Measurements from ENCODE around the gene PTS. TPM values are rescaled to one million over a fixed set of nuclear protein-coding genes. Genes with fewer than 3 reads are reported as not detected.

PTS gene
- total RNA-seq, 2 donors from 2014 or later, result 24.4 to 28.7 TPM

DNA sequence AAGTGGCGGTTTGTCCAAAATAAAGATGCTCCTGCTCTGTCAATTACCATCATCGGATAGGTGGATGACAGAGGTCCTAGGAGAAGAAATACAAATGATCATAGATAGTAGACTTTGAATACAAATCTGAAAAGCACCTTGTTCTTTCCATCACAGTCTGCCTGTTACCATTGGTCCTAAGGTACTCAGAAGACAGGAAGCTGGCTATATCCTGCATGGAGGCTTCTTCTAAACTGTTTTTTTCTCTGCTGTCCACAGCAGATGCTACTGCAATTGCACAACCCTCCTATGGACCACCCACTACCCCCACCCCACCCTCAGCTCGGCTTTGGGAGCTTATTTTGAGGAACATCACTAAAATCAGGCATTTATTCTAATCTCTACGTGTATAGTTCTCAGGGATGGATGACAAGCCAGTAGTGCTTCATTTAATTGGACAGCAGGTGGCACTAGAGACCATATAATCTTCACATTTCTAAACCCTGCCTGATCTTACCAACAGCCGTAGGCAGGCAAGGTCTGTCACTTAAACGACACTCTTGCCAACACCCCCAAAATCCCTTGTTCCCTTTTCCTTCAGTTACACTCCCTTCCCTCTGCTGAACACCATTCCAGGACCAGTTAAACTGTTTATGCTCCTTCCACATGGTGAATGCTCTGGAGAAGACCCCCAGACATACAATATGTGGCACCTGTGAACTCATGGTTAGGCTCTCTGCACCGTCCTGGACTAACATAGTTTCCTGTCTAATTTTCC, 6.6 kb upstream of the PTS start:
- WGBS, result 33% methylated on average over 7 of the region's 7 CpGs
- intact Hi-C loops (cut with DNase I), result loop anchor here (2.0 to 10.0 kb wide), 2 partner anchors 61 to 1065 kb away; no protein-coding TSS in a partner anchor
- DNase-seq (ENCODE audit: low spot score), result peak; percentile 58
- Histone ChIP-seq H3K27me3 (replicated peaks; ENCODE audit: insufficient read depth) (no peaks in the 10 kb centered on the region), H3K4me3 (no peak overlapping the region), H3K36me3 (no peaks in the 10 kb centered on the region), H3K9me3 (no peaks in the 10 kb centered on the region), H3K4me1 (replicated peaks) (no peaks in the 10 kb centered on the region), H3K27ac (no peak overlapping the region)
- no peak for TF ChIP-seq POLR2A (IDR thresholded peaks at IDR 0.05)
- TF ChIP-seq POLR2AphosphoS5 (IDR thresholded peaks at IDR 0.05), result peak; percentile 41
- TF ChIP-seq, protein P1, sequence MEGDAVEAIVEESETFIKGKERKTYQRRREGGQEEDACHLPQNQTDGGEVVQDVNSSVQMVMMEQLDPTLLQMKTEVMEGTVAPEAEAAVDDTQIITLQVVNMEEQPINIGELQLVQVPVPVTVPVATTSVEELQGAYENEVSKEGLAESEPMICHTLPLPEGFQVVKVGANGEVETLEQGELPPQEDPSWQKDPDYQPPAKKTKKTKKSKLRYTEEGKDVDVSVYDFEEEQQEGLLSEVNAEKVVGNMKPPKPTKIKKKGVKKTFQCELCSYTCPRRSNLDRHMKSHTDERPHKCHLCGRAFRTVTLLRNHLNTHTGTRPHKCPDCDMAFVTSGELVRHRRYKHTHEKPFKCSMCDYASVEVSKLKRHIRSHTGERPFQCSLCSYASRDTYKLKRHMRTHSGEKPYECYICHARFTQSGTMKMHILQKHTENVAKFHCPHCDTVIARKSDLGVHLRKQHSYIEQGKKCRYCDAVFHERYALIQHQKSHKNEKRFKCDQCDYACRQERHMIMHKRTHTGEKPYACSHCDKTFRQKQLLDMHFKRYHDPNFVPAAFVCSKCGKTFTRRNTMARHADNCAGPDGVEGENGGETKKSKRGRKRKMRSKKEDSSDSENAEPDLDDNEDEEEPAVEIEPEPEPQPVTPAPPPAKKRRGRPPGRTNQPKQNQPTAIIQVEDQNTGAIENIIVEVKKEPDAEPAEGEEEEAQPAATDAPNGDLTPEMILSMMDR (IDR thresholded peaks at IDR 0.05), result peak; percentile 22 to 91 (median 86)

DNA sequence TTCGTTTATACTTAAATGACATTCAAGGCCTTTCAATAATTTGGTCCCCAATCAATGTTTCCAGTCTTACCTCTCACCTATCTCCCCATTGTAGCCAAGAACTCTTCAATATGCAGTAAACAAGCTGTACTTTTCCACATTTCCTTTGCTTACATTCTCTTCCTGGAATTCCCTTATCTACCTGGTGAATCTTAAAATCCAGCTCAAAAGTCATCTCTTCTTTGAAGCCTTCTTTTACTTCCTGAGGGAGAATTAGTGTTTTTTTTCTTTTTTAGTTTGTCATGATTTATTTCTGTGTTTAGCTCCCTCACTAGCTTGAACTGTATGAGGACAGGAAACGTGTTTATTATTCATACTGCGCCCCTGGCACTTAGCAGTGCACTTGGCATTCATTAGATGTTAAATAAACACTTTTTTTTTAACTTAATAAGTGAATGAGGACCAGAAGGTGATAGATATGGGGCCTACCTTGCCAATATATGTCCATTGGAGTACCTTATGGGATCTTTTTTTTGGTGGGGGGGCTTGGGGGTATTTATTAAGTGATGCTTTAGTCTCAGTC, 4.9 kb upstream of the PTS start:
- no peak for TF ChIP-seq POLR2A (IDR thresholded peaks at IDR 0.05)
- no peak for TF ChIP-seq POLR2AphosphoS5 (IDR thresholded peaks at IDR 0.05)
- TF ChIP-seq, protein P1 (IDR thresholded peaks at IDR 0.05), result no peak
- H3K9me3 ChIP-seq, result no peaks in the 10 kb centered on the region
- intact Hi-C loops (cut with DNase I), result loop anchor here (10.0 kb wide), 1 partner anchor 1063 kb away; no protein-coding TSS in a partner anchor

DNA sequence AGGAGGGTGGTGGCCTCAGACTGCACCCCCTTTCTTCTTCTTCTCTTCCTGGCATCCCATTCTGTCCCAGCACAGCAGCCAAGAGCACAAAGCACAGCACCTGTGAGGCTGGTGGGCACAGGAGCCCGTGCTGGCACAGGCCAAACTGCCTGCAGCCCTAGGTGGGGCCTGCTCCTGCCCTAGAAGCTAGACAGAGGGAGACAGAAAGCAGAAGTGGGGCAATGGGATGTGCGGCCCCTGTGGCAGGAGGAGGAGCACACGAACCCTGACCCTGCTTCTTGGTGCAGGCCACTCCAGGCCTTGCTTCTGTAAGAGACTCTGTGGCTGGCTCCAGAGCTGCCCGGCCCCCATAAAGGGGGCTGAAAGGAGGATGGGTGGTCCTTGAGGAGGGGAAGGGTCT, 3.9 kb upstream of the PTS start:
- H3K4me1 ChIP-seq (replicated peaks), result no peaks in the 10 kb centered on the region
- H3K36me3 ChIP-seq, result no peaks in the 10 kb centered on the region
- WGBS, result 73% methylated on average over 4 of the region's 4 CpGs
- TF ChIP-seq POLR2A (IDR thresholded peaks at IDR 0.05) (no peak), POLR2AphosphoS5 (IDR thresholded peaks at IDR 0.05) (no peak)
- TF ChIP-seq, protein P1 (IDR thresholded peaks at IDR 0.05), result no peak
- intact Hi-C loops (cut with DNase I), result loop anchor here (10.0 kb wide), 1 partner anchor 1062 kb away; no protein-coding TSS in a partner anchor
- no peak overlapping the region for H3K27ac ChIP-seq
- no peak for DNase-seq (ENCODE audit: low spot score)
- H3K9me3 ChIP-seq, result no peaks in the 10 kb centered on the region
- H3K4me3 ChIP-seq, result no peak overlapping the region
- H3K27me3 ChIP-seq (replicated peaks; ENCODE audit: insufficient read depth), result no peaks in the 10 kb centered on the region

More for the DNA sequence above, 4.9 kb upstream of the PTS start:
- Histone ChIP-seq H3K4me3 (no peak overlapping the region), H3K36me3 (no peaks in the 10 kb centered on the region), H3K27ac (no peak overlapping the region), H3K4me1 (replicated peaks) (no peaks in the 10 kb centered on the region), H3K27me3 (replicated peaks; ENCODE audit: insufficient read depth) (no peaks in the 10 kb centered on the region)
- 28% methylated on average over 3 of the region's 3 CpGs for WGBS
- no peak for DNase-seq (ENCODE audit: low spot score)

DNA sequence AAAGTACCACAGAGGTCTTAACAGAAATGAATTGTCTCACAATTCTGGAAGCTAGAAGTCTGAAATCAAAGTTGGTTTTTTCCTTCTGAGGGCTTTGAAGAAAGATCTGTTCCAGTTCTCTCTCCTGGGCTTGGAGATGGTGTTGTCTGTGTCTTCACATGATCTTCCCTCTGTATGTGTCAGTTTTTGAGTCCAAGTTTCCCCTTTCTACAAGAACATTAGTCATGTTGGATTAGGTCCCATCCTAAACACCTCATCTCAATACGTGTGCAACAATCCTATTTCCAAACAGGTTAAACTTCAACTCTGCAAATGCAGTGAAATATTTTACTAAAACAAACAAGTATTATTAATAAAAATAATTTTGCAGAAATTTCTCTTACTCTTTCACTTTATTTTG, 3.1 kb upstream of the PTS start:
- Histone ChIP-seq H3K36me3 (no peaks in the 10 kb centered on the region), H3K27me3 (replicated peaks; ENCODE audit: insufficient read depth) (no peaks in the 10 kb centered on the region), H3K27ac (no peak overlapping the region), H3K4me3 (no peak overlapping the region), H3K9me3 (no peaks in the 10 kb centered on the region), H3K4me1 (replicated peaks) (no peaks in the 10 kb centered on the region)
- 44% methylated on average over 1 of the region's 1 CpG for WGBS
- DNase-seq (ENCODE audit: low spot score), result no peak
- intact Hi-C loops (cut with DNase I), result loop anchor here (10.0 kb wide), 1 partner anchor 1062 kb away; no protein-coding TSS in a partner anchor
- TF ChIP-seq POLR2A (IDR thresholded peaks at IDR 0.05) (no peak), POLR2AphosphoS5 (IDR thresholded peaks at IDR 0.05) (no peak)
- TF ChIP-seq, protein P1 (IDR thresholded peaks at IDR 0.05), result no peak

Measured in prostate gland (tissue), 2 donors.